ENCODE measurements around the gene MMP23B.

Gene MMP23B

DNA sequence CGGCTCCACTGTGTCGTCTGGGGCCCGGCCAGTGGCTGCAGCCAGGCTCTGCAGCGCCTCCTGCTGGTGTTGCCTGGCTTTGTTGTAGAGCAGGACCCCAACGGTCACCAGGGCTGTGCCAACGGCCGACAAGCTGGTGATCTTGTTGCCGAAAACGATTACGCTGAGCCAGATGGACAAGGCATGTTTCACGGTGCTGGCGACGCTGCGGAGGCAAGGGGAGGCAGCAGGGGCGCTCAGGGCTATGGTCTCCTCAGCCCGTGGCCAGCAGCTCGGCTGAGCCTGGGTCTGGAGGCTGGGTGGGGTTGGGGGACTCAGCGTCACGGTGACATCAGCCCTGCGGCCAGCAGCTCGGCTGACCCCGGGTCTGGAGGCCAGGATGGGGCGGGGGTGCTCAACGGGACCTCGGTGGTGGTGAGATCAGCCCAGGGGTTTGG, 33.9 kb downstream of the MMP23B start:
- TF ChIP-seq, protein P1, sequence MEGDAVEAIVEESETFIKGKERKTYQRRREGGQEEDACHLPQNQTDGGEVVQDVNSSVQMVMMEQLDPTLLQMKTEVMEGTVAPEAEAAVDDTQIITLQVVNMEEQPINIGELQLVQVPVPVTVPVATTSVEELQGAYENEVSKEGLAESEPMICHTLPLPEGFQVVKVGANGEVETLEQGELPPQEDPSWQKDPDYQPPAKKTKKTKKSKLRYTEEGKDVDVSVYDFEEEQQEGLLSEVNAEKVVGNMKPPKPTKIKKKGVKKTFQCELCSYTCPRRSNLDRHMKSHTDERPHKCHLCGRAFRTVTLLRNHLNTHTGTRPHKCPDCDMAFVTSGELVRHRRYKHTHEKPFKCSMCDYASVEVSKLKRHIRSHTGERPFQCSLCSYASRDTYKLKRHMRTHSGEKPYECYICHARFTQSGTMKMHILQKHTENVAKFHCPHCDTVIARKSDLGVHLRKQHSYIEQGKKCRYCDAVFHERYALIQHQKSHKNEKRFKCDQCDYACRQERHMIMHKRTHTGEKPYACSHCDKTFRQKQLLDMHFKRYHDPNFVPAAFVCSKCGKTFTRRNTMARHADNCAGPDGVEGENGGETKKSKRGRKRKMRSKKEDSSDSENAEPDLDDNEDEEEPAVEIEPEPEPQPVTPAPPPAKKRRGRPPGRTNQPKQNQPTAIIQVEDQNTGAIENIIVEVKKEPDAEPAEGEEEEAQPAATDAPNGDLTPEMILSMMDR (conservative IDR thresholded peaks at IDR 0.05; ENCODE audit: low read depth, low read length), result peak; percentile 55

DNA sequence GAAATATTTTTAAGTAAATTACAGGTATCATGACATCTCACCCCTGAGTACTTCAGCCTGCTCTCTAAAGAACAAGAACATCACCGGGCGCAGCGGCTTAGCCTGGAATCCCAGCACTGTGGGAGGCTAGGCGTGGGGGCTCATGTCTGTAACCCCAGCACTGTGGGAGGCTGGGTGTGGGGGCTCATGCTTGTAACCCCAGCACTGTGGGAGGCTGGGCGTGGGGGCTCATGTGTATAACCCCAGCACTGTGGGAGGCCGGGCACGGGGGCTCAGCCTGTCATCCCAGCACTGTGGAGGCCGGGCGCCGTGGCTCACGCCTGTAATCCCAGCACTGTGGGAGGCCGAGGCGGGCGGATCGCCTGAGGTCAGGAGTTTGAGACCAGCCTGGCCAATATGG, 34.6 kb downstream of the MMP23B start:
- H3K79me2 ChIP-seq (ENCODE audit: insufficient read depth, low read depth), result no peaks in the 10 kb centered on the region
- no peak overlapping the region for H3K27ac ChIP-seq

More for the DNA sequence above, 33.9 kb downstream of the MMP23B start:
- H3K4me2 ChIP-seq, result no peak overlapping the region
- no peaks in the 10 kb centered on the region for H4K20me1 ChIP-seq (ENCODE audit: insufficient read depth)
- no peak overlapping the region for H2AFZ ChIP-seq (ENCODE audit: low read depth)
- no peaks in the 10 kb centered on the region for H3K79me2 ChIP-seq (ENCODE audit: insufficient read depth, low read depth)
- H3K9ac ChIP-seq, result no peak overlapping the region
- H3K4me3 ChIP-seq (IDR thresholded peaks at IDR 0.05; ENCODE audit: insufficient read depth, low read depth, low read length), result no peak overlapping the region
- H3K36me3 ChIP-seq (ENCODE audit: insufficient read depth), result no peaks in the 10 kb centered on the region
- no peaks in the 10 kb centered on the region for H3K27me3 ChIP-seq (ENCODE audit: insufficient read depth, low read depth)
- no peaks in the 10 kb centered on the region for H3K4me1 ChIP-seq (ENCODE audit: low read depth, poor library complexity, severe bottlenecking)
- H3K27ac ChIP-seq, result no peak overlapping the region

DNA sequence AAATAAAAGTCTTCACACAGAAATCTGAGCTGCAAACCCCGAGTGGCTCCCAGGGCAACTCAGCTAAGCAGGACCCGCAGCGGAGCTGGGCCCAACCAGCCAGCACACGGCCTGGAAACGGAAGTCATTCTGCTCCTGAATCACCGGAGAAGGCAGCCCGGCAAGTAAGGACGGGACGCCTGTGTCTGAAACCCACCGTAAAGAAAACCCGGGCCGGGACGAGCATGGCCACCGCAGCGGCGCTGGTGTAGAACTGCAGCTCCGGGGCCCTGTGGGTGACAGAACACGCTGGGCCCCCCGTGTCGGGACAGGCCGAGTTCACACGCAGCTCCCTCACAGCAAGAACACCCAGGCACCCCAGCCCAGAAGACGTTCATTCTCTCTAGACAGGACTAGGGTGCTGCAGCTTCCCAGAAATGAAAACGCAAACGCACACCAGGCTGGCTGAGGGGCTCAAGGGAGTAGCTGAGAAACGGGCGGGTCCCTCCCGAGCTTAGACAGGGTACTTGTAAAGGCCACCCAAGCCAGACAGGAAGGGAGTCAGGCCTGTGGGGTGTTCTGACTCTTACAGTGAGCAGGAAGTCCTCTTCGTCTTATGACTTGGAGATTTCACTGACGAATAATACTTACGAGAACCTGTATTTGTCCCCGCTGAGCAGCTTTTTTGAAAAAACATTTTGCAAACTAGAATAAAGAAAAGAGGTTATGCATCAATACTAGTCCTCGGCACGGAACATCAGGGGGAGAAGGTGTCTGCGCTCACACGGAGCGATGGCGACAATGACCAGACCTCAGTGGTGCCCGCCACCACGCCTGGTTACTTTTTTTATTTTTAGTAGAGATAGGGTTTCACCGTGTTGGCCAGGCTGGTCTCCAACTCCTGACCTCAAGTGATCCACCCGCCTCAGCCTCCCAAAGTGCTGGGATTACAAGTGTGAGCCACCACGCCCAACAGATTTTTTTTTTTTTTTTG, 37.8 kb downstream of the MMP23B start:
- Histone ChIP-seq H3K9ac (no peak overlapping the region), H3K27me3 (ENCODE audit: insufficient read depth, low read depth) (no peaks in the 10 kb centered on the region), H3K79me2 (ENCODE audit: insufficient read depth, low read depth) (no peaks in the 10 kb centered on the region), H4K20me1 (ENCODE audit: insufficient read depth) (no peaks in the 10 kb centered on the region), H3K36me3 (ENCODE audit: insufficient read depth) (no peaks in the 10 kb centered on the region), H3K4me2 (no peak overlapping the region), H3K4me3 (IDR thresholded peaks at IDR 0.05; ENCODE audit: insufficient read depth, low read depth, low read length) (no peak overlapping the region), H3K27ac (no peak overlapping the region), H2AFZ (ENCODE audit: low read depth) (no peak overlapping the region), H3K4me1 (ENCODE audit: low read depth, poor library complexity, severe bottlenecking) (no peaks in the 10 kb centered on the region)
- TF ChIP-seq, protein P1 (conservative IDR thresholded peaks at IDR 0.05; ENCODE audit: low read depth, low read length), result no peak

More for the DNA sequence above, 34.6 kb downstream of the MMP23B start:
- no peaks in the 10 kb centered on the region for H3K27me3 ChIP-seq (ENCODE audit: insufficient read depth, low read depth)
- H3K4me1 ChIP-seq (ENCODE audit: low read depth, poor library complexity, severe bottlenecking), result no peaks in the 10 kb centered on the region
- TF ChIP-seq, protein P1 (conservative IDR thresholded peaks at IDR 0.05; ENCODE audit: low read depth, low read length), result no peak
- H3K4me2 ChIP-seq, result no peak overlapping the region
- no peak overlapping the region for H2AFZ ChIP-seq (ENCODE audit: low read depth)
- no peaks in the 10 kb centered on the region for H3K36me3 ChIP-seq (ENCODE audit: insufficient read depth)
- no peaks in the 10 kb centered on the region for H4K20me1 ChIP-seq (ENCODE audit: insufficient read depth)
- H3K4me3 ChIP-seq (IDR thresholded peaks at IDR 0.05; ENCODE audit: insufficient read depth, low read depth, low read length), result no peak overlapping the region
- no peak overlapping the region for H3K9ac ChIP-seq

DNA sequence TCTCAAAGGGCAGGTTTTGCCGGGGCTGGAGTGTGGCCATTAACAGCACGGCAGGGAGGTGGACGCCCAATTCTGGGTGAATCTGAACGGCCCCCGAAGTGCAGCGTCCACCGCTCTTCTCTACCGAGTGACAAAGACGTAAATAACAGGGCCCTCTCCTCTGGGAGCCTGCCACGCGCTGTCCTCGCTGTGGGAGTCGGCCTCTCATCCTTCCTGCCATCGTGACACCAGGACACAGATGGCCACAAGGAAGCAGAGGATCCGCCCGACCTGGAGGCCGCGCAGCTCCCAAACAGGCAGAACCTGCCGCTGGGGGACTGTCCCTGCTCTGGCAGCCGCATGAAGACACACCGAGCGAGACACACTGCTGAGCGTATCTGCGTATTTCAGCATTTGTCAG, 38.9 kb downstream of the MMP23B start:
- Histone ChIP-seq H3K79me2 (ENCODE audit: insufficient read depth, low read depth) (no peaks in the 10 kb centered on the region), H3K36me3 (ENCODE audit: insufficient read depth) (no peaks in the 10 kb centered on the region), H3K4me2 (no peak overlapping the region), H3K4me1 (ENCODE audit: low read depth, poor library complexity, severe bottlenecking) (no peaks in the 10 kb centered on the region), H4K20me1 (ENCODE audit: insufficient read depth) (no peaks in the 10 kb centered on the region), H2AFZ (ENCODE audit: low read depth) (no peak overlapping the region), H3K27me3 (ENCODE audit: insufficient read depth, low read depth) (no peaks in the 10 kb centered on the region), H3K4me3 (IDR thresholded peaks at IDR 0.05; ENCODE audit: insufficient read depth, low read depth, low read length) (no peak overlapping the region), H3K9ac (no peak overlapping the region), H3K27ac (no peak overlapping the region)
- TF ChIP-seq, protein P1 (conservative IDR thresholded peaks at IDR 0.05; ENCODE audit: low read depth, low read length), result no peak
